HepG2 (cell line): ENCODE results near the gene TESK1. TPM values are rescaled to one million over a fixed set of nuclear protein-coding genes. Genes with fewer than 3 reads are reported as not detected.
A peak's percentile ranks its signal among the peaks of the same experiment; 100 is the strongest.

Source experiments
- BRF2 ChIP-seq: sonication (generic); formaldehyde crosslinking; IDR thresholded peaks from 2 replicates; pipeline ENCODE4 v1.8.1; 2022; ENCODE audit warnings: mild to moderate bottlenecking, missing genetic modification reagents
- CEBPG ChIP-seq: IDR thresholded peaks from 2 replicates; pipeline ENCODE4 v1.6.1; 2016
- FOSL2 ChIP-seq: sonication (generic); formaldehyde crosslinking; IDR thresholded peaks from 2 replicates; pipeline ENCODE4 v1.4.0; 2020; ENCODE audit warnings: missing genetic modification reagents
- FOXA1 ChIP-seq, 2 experiments: fragments of 450-650 bp in 1 of 2; sonication (generic) in 1 of 2; formaldehyde crosslinking in 1 of 2; IDR thresholded peaks; 2 replicates each; pipeline versions ENCODE4 v1.4.0 to v1.6.1; 2016 to 2020; ENCODE audit warnings: missing genetic modification reagents in 1 of 2
- GABPA ChIP-seq, 2 experiments: IDR thresholded peaks; 2 replicates each; pipeline ENCODE4 v1.6.1; 2011 to 2016; ENCODE audit warnings: low read depth in 2 of 2, low read length in 1 of 2, missing biosample characterization in 1 of 2, missing genetic modification characterization in 1 of 2
- HCFC1 ChIP-seq: fragments of 150-350 bp; IDR thresholded peaks from 2 replicates; pipeline ENCODE4 v1.6.1; 2014; ENCODE audit warnings: low read depth, low read length
- KLF12 ChIP-seq: sonication (generic); formaldehyde crosslinking; IDR thresholded peaks from 2 replicates; pipeline ENCODE4 v1.4.0; 2020; ENCODE audit warnings: missing genetic modification reagents, borderline replicate concordance
- KMT2B ChIP-seq: IDR thresholded peaks from 2 replicates; pipeline ENCODE4 v1.6.1; 2016; ENCODE audit warnings: missing genetic modification reagents, missing compliant biosample characterization
- RNF219 ChIP-seq: sonication (generic); formaldehyde crosslinking; IDR thresholded peaks from 2 replicates; pipeline ENCODE4 v1.5.0; 2020; ENCODE audit warnings: mild to moderate bottlenecking, missing genetic modification reagents
- SMYD3 ChIP-seq: sonication (generic); formaldehyde crosslinking; IDR thresholded peaks from 2 replicates; pipeline ENCODE4 v1.8.1; 2023; ENCODE audit warnings: mild to moderate bottlenecking, missing genetic modification reagents
- SOX13 ChIP-seq, 3 experiments: fragments of 450-650 bp in 1 of 3; sonication (generic) in 1 of 3; formaldehyde crosslinking in 1 of 3; IDR thresholded peaks in 2 of 3; conservative IDR thresholded peaks in 1 of 3; 2 replicates each; pipeline versions ENCODE4 v1.5.0 to v1.6.1; 2016 to 2020; ENCODE audit warnings: antibody characterized with exemption in 1 of 3, mild to moderate bottlenecking in 1 of 3, missing compliant biosample characterization in 1 of 3, missing genetic modification reagents in 1 of 3, moderate library complexity in 1 of 3
- THYN1 ChIP-seq: sonication (generic); formaldehyde crosslinking; IDR thresholded peaks from 2 replicates; pipeline ENCODE4 v1.8.1; 2023; ENCODE audit warnings: low read depth, mild to moderate bottlenecking, moderate library complexity, missing genetic modification reagents, borderline replicate concordance
- ZNF17 ChIP-seq: sonication (generic); formaldehyde crosslinking; IDR thresholded peaks from 2 replicates; pipeline ENCODE4 v1.5.0; 2020; ENCODE audit warnings: mild to moderate bottlenecking, missing genetic modification reagents
- ZNF431 ChIP-seq: sonication (generic); formaldehyde crosslinking; IDR thresholded peaks from 2 replicates; pipeline ENCODE4 v1.9.0; 2022; ENCODE audit warnings: missing genetic modification reagents, low read depth, mild to moderate bottlenecking, borderline replicate concordance
- ZNF530 ChIP-seq: sonication (generic); formaldehyde crosslinking; IDR thresholded peaks from 2 replicates; pipeline ENCODE4 v1.5.0; 2020; ENCODE audit warnings: low read depth, mild to moderate bottlenecking, missing genetic modification reagents
- ZNF558 ChIP-seq: sonication (generic); formaldehyde crosslinking; IDR thresholded peaks from 2 replicates; pipeline ENCODE4 v1.9.0; 2022; ENCODE audit warnings: mild to moderate bottlenecking, missing genetic modification reagents, borderline replicate concordance
- ZNF563 ChIP-seq: sonication (generic); formaldehyde crosslinking; IDR thresholded peaks from 2 replicates; pipeline ENCODE4 v1.8.0; 2022; ENCODE audit warnings: mild to moderate bottlenecking, moderate library complexity, missing genetic modification reagents
- ZNF615 ChIP-seq: sonication (generic); formaldehyde crosslinking; IDR thresholded peaks from 2 replicates; pipeline ENCODE4 v1.5.0; 2020; ENCODE audit warnings: mild to moderate bottlenecking, missing genetic modification reagents, borderline replicate concordance
- ZNF724P ChIP-seq: sonication (generic); formaldehyde crosslinking; IDR thresholded peaks from 2 replicates; pipeline ENCODE4 v1.8.0; 2022; ENCODE audit warnings: missing genetic modification reagents, borderline replicate concordance
- ZSCAN30 ChIP-seq: sonication (generic); formaldehyde crosslinking; IDR thresholded peaks from 2 replicates; pipeline ENCODE4 v1.5.0; 2020; ENCODE audit warnings: mild to moderate bottlenecking, missing genetic modification reagents
- polyA plus RNA-seq, 8 experiments: library from polyadenylated mRNA; depleted of rRNA in 3 of 8; stranded (reverse) in 7 of 8; unstranded in 1 of 8; fragments of >200 nt; fragmentation: Illumina TruSeq in 4 of 8; extraction: Trizol in 4 of 8; gene quantifications; 2 replicates each; pipeline versions ENCODE4 v1.2.1 to v1.2.3, GENCODE V29; 2011 to 2016; ENCODE audit warnings: low read depth in 4 of 8, missing spikeins in 1 of 8, mixed read lengths in 1 of 8; ENCODE audit not compliant: insufficient read depth in 1 of 8
- total RNA-seq, 5 experiments: library from RNA; depleted of rRNA; stranded (reverse); fragments of >200 nt; fragmentation: Illumina TruSeq; extraction: Trizol; gene quantifications; 2 replicates each; pipeline ENCODE4 v1.2.3, GENCODE V29; 2016; ENCODE audit warnings: low read depth in 1 of 5
- TF ChIP-seq, protein P1 (sequence below): sonication (generic); formaldehyde crosslinking; conservative IDR thresholded peaks from 2 replicates; pipeline ENCODE4 v1.8.0; 2022; ENCODE audit warnings: mild to moderate bottlenecking, moderate library complexity, missing genetic modification reagents
- TF ChIP-seq, protein P2 (sequence below): sonication (generic); formaldehyde crosslinking; conservative IDR thresholded peaks from 2 replicates; pipeline ENCODE4 v1.8.0; 2022; ENCODE audit warnings: missing genetic modification reagents

Gene TESK1
- total and polyA plus RNA-seq, 2 of the 13 experiments (the other 11 are each of a cell fraction or from before 2014, with no cell fraction given) = 7.3 to 13.6 TPM

DNA sequence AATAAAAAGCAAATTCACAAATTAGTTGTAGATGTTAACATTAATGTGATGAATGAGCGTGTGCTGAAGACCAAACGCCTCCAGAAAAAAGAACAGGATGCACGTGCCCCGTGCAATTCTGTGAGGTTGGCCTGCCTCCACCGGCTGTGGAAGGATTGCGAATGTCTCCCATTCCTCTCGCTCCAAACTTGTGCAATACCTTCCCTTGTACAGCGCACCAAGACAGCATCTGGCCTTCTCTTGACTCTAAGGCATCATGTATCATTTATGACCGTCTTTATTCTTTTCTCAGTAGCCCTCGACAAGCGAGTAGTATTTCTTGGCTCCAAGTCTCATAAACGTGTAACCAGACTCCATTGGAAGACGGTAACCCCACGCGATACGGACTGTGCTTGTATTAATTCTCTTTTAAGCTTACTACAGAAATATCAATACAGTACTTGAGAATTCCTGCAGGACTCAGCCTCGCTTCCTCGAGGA lies 1.5 kb upstream of the TESK1 start (continued):
- TF ChIP-seq ZNF431 (CRISPR knock-in tag) (peak; percentile 48; the same call in 1 of the 2 replicates), BRF2 (CRISPR knock-in tag) (0 out of 2 replicates have a peak, but pooled peaks have one; percentile 26), SMYD3 (CRISPR knock-in tag) (peak; percentile 85), FOSL2 (CRISPR knock-in tag) (no peak), ZNF563 (CRISPR knock-in tag) (0 out of 2 replicates have a peak, but pooled peaks have one; percentile 1), ZNF558 (peak; percentile 72; the same call in 1 of the 2 replicates), HCFC1 (no peak), CEBPG (CRISPR knock-in tag) (peak; percentile 57; the same call in 1 of the 2 replicates), ZSCAN30 (0 out of 2 replicates have a peak, but pooled peaks have one; percentile 56), KMT2B (CRISPR knock-in tag) (no peak), SOX13 (IDR thresholded peaks at IDR 0.05) (no peak), SOX13 (CRISPR knock-in tag; conservative IDR thresholded peaks at IDR 0.05 in 1 of 2, IDR thresholded peaks at IDR 0.05 in 1 of 2) (no peak), ZNF615 (CRISPR knock-in tag) (peak; percentile 86; the same call in 1 of the 2 replicates), ZNF724P (CRISPR knock-in tag) (peak; percentile 75; the same call in 1 of the 2 replicates), RNF219 (CRISPR knock-in tag) (0 out of 2 replicates have a peak, but pooled peaks have one; percentile 35), ZNF530 (CRISPR knock-in tag) (0 out of 2 replicates have a peak, but pooled peaks have one; percentile 48), THYN1 (CRISPR knock-in tag) (0 out of 2 replicates have a peak, but pooled peaks have one; percentile 74), GABPA (IDR thresholded peaks at IDR 0.05; ENCODE audit: low read depth, low read length) (no peak), GABPA (CRISPR knock-in tag; IDR thresholded peaks at IDR 0.05; ENCODE audit: low read depth) (no peak), FOXA1 (IDR thresholded peaks at IDR 0.05) (no peak), FOXA1 (CRISPR knock-in tag; IDR thresholded peaks at IDR 0.05) (no peak), ZNF17 (CRISPR knock-in tag) (no peak), KLF12 (no peak)
- TF ChIP-seq, protein P1, sequence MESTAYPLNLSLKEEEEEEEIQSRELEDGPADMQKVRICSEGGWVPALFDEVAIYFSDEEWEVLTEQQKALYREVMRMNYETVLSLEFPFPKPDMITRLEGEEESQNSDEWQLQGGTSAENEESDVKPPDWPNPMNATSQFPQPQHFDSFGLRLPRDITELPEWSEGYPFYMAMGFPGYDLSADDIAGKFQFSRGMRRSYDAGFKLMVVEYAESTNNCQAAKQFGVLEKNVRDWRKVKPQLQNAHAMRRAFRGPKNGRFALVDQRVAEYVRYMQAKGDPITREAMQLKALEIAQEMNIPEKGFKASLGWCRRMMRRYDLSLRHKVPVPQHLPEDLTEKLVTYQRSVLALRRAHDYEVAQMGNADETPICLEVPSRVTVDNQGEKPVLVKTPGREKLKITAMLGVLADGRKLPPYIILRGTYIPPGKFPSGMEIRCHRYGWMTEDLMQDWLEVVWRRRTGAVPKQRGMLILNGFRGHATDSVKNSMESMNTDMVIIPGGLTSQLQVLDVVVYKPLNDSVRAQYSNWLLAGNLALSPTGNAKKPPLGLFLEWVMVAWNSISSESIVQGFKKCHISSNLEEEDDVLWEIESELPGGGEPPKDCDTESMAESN (CRISPR knock-in tag) = peak; percentile 72; the same call in 1 of the 2 replicates
- TF ChIP-seq, protein P2, sequence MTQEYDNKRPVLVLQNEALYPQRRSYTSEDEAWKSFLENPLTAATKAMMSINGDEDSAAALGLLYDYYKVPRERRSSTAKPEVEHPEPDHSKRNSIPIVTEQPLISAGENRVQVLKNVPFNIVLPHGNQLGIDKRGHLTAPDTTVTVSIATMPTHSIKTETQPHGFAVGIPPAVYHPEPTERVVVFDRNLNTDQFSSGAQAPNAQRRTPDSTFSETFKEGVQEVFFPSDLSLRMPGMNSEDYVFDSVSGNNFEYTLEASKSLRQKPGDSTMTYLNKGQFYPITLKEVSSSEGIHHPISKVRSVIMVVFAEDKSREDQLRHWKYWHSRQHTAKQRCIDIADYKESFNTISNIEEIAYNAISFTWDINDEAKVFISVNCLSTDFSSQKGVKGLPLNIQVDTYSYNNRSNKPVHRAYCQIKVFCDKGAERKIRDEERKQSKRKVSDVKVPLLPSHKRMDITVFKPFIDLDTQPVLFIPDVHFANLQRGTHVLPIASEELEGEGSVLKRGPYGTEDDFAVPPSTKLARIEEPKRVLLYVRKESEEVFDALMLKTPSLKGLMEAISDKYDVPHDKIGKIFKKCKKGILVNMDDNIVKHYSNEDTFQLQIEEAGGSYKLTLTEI = no peak
